ENCODE measurements around the gene PLEKHA1. TPM values are rescaled to one million over a fixed set of nuclear protein-coding genes. Genes with fewer than 3 reads are reported as not detected.

The PLEKHA1 gene
- total and polyA plus RNA-seq, 2 of the 13 experiments (the other 11 are each of a cell fraction or from before 2014, with no cell fraction given): 32.2 to 53.3 TPM

DNA sequence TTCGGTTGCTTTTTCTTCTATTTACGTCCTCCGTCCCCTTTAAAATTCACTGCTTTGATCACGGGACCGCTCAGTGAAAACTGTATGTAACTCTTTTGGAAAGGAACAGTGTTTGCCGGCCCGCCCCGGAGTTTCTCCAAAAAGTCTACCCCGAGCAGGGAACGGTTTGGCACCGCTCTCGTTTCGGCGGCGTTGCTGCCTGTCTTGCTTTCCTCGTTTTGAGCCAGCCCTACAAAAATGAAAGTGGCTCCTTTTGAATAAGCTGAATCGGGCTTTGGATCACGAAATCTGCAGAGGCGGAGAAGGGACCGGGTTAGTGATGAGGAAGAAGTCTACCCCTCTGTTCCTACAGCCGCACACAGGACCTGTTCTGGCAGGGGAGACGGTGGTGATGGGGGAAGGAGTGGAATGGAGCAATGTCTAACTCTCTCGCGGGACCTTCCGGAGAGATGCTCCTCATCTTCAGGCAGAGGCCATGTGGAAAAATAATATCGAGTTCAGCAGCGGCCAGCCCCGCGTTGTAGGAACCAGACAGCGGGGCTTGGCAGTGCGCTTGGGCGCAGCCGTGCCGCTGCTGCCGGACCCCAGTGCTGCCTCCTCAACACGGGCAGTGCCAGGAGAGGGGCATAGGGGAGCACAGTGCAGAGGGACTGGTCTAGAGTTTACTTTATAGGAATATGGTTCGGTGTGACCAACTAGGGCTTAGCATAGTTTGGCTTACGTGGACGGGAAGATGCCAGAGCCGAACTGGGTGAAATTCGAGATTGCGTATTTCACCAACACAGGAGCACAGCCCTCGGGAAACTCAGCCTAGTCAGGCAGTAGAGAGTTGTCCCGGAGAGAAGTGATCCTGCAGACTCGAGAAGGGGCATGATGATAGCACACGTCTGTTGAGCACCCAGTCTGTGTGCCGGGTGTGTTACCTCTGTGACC lies 88.3 kb downstream of the PLEKHA1 start:
- Histone ChIP-seq H2AFZ (ENCODE audit: low read length) (no peak overlapping the region), H3K4me2 (ENCODE audit: low read depth, low read length) (peak overlapping the region; percentile 55), H3K27ac (ENCODE audit: extremely low read length, insufficient read depth, low read length) (no peak overlapping the region), H3K9ac (ENCODE audit: insufficient read depth, low read depth, low read length) (no peak overlapping the region), H3K4me3 (replicated peaks in 1 of 3; ENCODE audit: insufficient read depth in 1 of 3, low read depth in 2 of 3, low read length in 3 of 3) (0 out of 6 replicates have a peak overlapping the region, but pooled peaks have one; percentile 9 to 59 (median 16)), H3K79me2 (ENCODE audit: insufficient read depth, low read length) (no peaks in the 10 kb centered on the region), H3K36me3 (replicated peaks in 1 of 2; ENCODE audit: control insufficient read depth in 1 of 2, insufficient read depth in 2 of 2, low read length in 2 of 2) (no peaks in the 10 kb centered on the region), H3K4me1 (ENCODE audit: insufficient read depth, low read length) (peaks cover 12% of the 10 kb centered on the region; the same call in 1 of the 2 replicates), H3K9me3 (ENCODE audit: low read length) (no peaks in the 10 kb centered on the region), H3K27me3 (ENCODE audit: control insufficient read depth in 1 of 2, insufficient read depth in 2 of 2, low read length in 2 of 2) (peaks cover 9 to 90% of the 10 kb centered on the region in 2 experiments), H4K20me1 (ENCODE audit: insufficient read depth, low read length) (no peaks in the 10 kb centered on the region)
- 24% methylated on average over 47 of the region's 47 CpGs for WGBS (ENCODE audit: low lambda C conversion rate)
- in situ Hi-C loops (cut with HindIII; ENCODE audit: extremely low pct_ligation_motif_present, low pct_unique_long_range_greater_than_20kb): no loop called here
- FAIRE-seq (no peak), DNase-seq (ENCODE audit: low spot score) (no peak), ATAC-seq (no peak)
- CTCF ChIA-PET (ENCODE audit: low intra/inter-chr PET ratio, low total read pairs): no interaction called here
- intact Hi-C loops (cut with micrococcal nuclease; ENCODE audit: unreplicated experiment): no loop called here
- TF ChIP-seq KDM2A (CRISPR knock-in tag; IDR thresholded peaks at IDR 0.05; ENCODE audit: borderline replicate concordance, low read depth) (no peak), ZNF589 (CRISPR knock-in tag; conservative IDR thresholded peaks at IDR 0.05) (no peak), ZC3H13 (CRISPR knock-in tag; IDR thresholded peaks at IDR 0.05) (no peak), GATAD1 (CRISPR knock-in tag; IDR thresholded peaks at IDR 0.05) (no peak), ZBTB1 (CRISPR knock-in tag; IDR thresholded peaks at IDR 0.05; ENCODE audit: borderline replicate concordance) (no peak), NFKBIZ (CRISPR knock-in tag; IDR thresholded peaks at IDR 0.05) (no peak), ZNF234 (CRISPR knock-in tag; conservative IDR thresholded peaks at IDR 0.05) (no peak), ZNF143 (CRISPR knock-in tag; IDR thresholded peaks at IDR 0.05) (no peak)
- BruUV-seq (replicated peaks): no TSS peak
- POLR2A ChIA-PET: no interaction called here
